ENCODE results near the gene GINM1. TPM values are rescaled to one million over a fixed set of nuclear protein-coding genes. Genes with fewer than 3 reads are reported as not detected.
A peak's percentile ranks its signal among the peaks of the same experiment; 100 is the strongest.

Gene GINM1, protein sequence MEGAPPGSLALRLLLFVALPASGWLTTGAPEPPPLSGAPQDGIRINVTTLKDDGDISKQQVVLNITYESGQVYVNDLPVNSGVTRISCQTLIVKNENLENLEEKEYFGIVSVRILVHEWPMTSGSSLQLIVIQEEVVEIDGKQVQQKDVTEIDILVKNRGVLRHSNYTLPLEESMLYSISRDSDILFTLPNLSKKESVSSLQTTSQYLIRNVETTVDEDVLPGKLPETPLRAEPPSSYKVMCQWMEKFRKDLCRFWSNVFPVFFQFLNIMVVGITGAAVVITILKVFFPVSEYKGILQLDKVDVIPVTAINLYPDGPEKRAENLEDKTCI
- total RNA-seq: 10 to 100 TPM; 46.0 to 59.4 TPM
- long read RNA-seq, transcript GINM1-201 (8 exons, 2,024 nt): major isoform, 78 of 87 reads
- long read RNA-seq, partial matches to known transcripts: 2 of 87 reads
- long read RNA-seq, other reads (novel, unspliced or antisense): 7 of 87 reads

- DNase-seq: peak; percentile 92
- intact Hi-C loops (cut with DNase I): loop anchor here in 1 of 2 donors (1.0 kb wide), 1 partner anchor 18 kb away; no protein-coding TSS in a partner anchor
- ATAC-seq: peak; percentile 96 to 97
Measured at GRCh38 chr6:149565527-149566409, at the start of gene GINM1. Gene GINM1 (plus strand): TSS chr6:149566375. CDS start chr6:149566415, 40 bp downstream.

DNA sequence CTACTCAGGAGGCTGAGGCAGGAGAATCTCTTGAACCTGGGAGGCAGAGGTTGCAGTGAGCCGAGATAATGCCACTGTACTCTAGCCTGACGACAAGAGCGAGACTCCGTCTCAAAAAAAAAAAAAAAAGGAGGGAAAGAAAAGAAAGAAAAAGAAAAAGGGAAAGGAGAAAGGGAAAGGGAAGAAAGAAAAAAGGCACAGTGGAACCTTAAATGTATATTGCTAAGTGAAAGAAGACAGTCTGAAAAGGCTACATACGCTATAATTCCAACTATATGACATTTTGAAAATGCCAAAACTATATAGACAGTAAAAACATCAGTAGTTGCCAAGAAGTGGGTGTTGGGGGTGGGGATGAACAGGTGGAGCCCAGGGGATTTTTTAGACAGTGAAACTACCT, 36.5 kb upstream of the GINM1 start:
- ATAC-seq (no peak), DNase-seq (no peak)
- intact Hi-C loops (cut with DNase I): no loop called here

DNA sequence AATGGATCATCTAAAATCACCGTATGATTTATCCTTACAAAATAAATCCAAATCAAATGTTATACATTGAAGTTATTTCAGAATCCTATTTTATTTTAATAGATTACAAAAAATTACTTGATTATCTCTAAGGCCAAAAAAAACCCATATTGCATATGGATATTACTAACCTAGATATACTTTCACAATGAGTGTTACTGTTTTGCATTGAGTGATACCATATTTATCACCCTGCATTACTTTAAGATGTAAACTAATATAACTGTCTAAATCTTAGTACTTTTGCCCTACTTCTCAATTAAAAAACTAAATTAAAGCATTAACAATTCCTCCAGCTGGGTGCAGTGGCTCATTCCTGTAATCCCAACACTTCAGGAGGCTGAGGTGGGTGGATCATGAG, 31.4 kb upstream of the GINM1 start:
- no peak for ATAC-seq
- DNase-seq: no peak
- intact Hi-C loops (cut with DNase I): no loop called here

DNA sequence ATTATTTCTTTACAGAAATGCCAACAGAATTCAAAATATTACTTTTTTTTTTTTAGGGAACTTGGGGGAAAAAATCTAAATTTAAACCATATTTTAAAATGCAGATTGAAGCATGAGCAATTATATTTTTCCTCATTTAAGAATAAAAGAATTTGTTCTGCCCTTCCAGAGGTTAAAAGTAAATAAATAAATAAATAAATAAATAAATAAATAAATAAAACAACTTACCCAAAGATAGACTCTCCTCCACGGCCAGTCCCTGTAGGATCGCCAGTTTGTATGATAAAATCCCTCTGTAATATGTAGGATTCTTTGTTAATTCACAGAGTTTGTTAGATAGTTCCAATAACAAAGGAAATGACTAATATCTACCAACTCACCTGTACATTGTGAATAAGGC, 25.0 kb upstream of the GINM1 start:
- DNase-seq (no peak), ATAC-seq (no peak)
- intact Hi-C loops (cut with DNase I): no loop called here

GRCh38 chr6:149544646-149545257, 21.4 kb upstream of the GINM1 start:
- ATAC-seq (peak in 1 of 2 donors; percentile 2), DNase-seq (no peak)
- intact Hi-C loops (cut with DNase I): no loop called here

DNA sequence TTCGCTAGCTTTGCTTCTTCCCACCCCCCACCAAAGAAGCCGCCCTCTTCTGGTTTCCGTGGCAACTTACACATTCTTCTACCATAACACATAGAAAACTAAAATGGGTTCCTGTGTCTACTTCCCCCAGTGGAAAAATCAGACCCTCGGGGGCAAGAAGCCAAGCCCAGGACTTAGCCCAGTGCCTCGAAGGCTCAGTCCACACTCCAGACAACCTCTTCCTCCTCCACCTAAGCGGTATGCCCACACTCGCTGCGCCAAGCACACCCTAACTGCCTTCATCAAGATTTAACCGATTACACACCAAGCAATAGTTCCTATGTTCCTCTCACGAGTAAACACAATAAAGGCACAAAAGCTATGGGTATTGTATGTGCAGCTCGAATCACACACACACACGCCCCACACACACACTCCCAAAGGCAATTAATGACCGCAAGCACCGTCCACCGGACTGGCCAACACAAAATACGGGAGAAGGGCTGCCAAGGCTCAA, 20.9 kb upstream of the GINM1 start:
- intact Hi-C loops (cut with DNase I): no loop called here
- DNase-seq (peak; percentile 53), ATAC-seq (peak; percentile 25 to 60)

DNA sequence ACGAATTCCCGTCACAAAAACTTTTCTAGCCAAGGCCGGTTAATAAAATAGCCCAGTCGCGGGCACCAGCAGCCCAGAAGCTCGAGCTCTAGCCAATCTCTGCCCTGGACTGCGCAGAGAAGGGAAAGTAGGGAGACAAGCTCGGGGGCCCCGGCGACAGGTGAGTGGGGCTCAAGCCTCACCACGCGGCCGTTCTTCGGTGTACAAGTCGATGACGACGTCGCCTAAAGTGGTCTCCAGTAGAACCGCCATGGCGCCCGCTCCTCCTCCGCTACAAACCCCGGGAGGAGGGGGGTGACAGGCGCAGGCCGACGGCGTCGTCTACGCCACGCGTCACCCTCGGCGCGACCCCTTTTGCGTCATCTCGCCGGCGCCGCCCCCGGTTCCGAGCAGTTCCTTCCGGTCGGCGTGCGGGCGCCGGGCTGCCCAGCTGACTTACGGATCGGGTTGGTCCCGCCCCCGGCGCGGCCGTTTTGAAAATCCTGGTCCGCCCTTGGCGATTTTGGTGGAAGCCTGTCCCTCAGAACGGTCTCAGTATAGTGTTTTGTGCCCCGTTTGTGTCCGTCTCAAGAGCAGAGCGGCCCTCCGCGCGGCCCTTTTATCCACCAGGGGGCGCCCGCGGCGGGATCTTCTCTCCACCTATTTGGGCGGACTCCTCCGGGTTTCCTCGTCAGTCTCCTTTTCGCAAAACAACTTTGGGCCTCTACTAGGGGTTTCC, 20.3 kb upstream of the GINM1 start, which contains the start of gene PPIL4:
Gene PPIL4 (minus strand): TSS at position 290 of the 718 bp plus-strand sequence. CDS start 38 bp downstream, at position 252.
- intact Hi-C loops (cut with DNase I): no loop called here
- ATAC-seq (peak; percentile 98 to 99), DNase-seq (peak; percentile 98)

DNA sequence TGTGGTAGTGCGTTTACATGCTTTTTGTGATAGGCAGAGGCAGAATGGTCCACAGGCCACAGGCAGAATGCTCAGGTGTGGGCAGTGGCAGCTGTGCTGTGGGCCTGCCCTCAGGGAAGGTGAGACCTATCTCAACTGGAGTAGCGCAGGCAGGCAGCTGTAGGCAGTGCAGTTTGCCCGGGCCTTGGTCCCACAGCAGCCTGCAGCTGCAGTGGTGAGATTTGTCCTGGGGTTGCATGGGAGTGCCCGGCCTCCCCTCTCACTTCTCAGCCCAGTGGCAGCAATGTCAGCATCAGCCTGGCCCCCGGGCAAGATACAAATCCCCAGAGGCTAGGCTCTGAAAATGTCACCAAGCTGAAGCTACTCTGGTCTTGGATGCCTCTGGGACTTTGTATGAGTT, 14.3 kb upstream of the GINM1 start:
- ATAC-seq (no peak), DNase-seq (no peak)
- intact Hi-C loops (cut with DNase I): no loop called here

DNA sequence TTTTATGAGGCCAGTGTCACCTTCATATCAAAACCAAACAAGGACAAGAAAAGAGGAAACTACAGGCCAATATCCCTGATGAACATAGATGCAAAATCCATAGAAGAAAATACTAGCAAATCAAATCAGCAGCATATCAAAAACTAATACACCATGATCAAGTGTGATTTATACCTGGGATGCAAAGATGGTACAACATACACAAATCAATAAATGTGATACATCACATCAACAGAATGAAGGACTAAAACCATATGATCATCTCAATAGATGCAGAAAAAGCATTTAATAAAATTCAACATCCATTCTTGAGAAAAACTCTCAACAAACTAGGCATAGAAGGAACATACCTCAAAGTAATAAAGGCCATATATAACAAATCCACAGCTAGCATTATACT, 8.1 kb upstream of the GINM1 start:
- DNase-seq (no peak), ATAC-seq (no peak)
- intact Hi-C loops (cut with DNase I): no loop called here

DNA sequence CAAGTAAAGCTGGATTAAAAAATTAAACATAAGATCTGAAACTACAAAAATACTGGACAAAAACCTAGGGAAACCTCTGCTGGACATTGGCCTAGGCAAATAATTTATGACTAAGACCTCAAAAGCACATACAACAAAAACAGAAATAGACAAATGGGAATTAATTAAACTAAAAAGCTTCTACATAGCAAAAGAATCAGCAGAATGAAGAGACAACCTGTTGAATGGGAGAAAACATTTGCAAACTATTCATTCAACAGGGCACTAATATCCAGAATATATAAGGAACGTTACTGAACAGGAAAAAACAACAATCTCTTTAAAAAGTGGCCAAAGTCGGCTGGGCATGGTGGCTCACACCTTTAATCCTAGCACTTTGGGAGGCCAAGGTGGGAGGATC, 6.8 kb upstream of the GINM1 start:
- no peak for DNase-seq
- no peak for ATAC-seq
- intact Hi-C loops (cut with DNase I): no loop called here

DNA sequence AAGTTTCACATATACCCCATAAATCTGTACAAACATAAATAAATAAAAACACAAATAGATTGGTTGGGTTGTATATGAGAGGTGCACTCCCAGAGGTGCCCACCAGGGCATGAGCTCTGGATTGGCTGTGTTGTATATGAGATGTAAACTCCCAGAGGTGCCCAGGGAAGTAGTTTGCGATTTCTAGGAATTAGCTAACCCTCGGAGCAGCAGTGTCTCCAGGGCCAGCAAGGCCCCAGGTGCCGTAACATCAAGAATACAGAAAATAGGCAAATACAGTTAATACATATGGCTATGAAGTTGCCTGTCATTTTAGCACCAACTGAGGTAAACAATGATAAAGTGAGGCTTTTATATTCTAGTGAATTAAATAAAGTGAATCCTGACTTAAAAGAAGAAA, 5.4 kb upstream of the GINM1 start:
- intact Hi-C loops (cut with DNase I): no loop called here
- ATAC-seq: no peak
- no peak for DNase-seq

DNA sequence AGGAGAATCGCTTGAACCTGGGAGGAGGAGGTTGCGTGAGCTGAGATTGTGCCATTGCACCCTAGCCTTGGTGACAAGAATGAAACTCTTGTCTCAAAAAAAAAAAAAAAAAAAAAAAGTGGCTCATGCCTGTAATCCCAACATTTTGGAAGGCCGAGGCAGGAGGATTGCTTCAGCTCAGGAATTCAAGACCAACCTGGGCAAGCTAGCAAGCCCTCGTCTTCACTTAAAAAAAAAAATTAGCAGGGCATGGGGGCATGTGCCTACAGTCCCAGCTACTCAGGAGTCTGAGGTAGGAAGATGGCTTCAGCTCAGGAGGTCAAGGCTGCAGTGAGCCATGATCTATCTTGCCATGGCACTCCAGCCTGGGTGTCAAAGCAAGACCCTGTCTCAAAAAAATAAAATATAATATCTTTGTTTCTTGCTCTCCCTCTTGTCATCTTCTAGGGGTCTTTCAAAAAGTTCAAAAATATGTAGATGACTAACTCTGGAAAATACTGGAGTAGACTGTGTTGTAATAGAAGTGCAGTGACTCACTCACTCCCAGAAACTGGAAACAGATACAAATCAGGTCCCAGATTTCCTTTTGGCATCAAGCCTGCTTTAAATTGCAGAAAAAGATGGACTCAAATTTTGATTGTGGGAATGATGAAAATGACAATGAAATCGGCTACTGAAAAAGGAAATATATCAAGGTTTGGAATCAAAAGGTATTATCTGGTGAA, 2.8 kb upstream of the GINM1 start:
- DNase-seq (no peak), ATAC-seq (no peak)
- intact Hi-C loops (cut with DNase I): no loop called here

DNA sequence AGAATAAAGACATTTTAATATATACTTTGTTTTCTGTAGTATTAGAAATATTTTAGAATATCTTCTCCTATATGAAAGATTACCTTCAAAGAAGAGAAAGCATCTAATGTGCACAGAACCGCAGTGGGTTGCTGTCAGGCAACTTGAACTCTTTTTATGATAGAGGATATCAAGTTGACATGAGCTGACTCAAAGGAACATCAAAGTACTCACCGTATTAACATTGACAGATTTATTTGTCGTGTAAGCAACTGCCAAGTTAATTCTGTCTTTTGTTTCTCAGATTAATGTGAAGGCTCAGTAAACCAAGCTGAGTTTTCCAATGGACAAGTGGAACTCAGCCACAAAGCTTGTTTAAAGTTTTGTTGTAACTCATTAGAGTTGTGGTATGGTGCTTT, 2.2 kb upstream of the GINM1 start:
- no peak for ATAC-seq
- no peak for DNase-seq
- intact Hi-C loops (cut with DNase I): no loop called here

GRCh38 chr6:149566410-149567193, 427 bp downstream of the GINM1 start:
- peak; percentile 50 to 59 for ATAC-seq
- peak; percentile 53 for DNase-seq
- intact Hi-C loops (cut with DNase I): loop anchor here in 1 of 2 donors (1.0 kb wide), 1 partner anchor 19 kb away; no protein-coding TSS in a partner anchor

DNA sequence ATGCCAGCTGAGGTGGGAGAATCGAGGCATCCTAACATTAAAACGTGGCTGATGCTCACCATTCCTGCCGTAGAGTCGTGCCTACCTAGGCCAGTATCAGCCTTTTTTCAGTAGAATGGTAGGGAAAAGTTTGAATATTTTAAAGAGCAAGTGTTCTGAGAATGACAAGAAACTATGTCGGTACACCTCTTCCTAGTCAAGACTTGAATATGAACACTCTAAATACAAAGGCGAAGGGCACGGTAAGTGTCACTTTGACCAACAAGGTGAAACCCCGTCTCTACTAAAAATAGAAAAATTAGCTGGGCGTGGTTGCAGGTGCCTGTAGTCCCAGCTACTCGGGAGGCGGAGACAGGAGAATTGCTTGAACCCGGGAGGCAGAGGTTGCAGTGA, 1.0 kb downstream of the GINM1 start:
- intact Hi-C loops (cut with DNase I): no loop called here
- no peak for DNase-seq
- ATAC-seq: no peak

DNA sequence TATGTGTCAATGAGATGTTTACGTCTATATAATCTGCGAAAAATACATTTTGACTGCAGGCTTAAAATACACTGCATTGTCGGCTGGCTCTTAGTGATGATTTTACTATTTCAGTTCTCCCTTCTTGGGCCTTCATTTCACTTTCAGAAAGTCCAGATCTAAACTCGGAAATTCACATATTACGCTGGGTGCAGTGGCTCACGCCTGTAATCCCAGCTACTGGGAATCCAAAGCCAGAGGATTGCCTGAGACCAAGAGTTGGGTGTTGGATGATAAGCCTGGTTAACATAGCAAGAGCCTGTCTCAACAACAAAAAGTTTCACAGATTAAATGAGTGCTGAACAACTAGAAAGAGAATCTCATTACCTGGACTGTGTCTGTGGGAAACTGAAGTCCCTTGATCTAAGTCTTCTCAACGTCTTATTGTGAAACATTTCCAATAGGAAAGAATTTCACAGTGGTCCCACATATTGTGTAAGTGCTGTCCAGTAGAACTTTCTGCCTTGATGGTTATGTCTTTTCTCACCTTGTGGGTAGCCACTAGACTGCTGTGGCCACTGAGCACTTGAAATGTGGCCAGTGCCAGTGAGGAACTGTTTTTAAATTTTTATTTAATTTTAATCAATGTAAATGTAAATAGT, 1.9 kb downstream of the GINM1 start:
- DNase-seq: no peak
- intact Hi-C loops (cut with DNase I): no loop called here

DNA sequence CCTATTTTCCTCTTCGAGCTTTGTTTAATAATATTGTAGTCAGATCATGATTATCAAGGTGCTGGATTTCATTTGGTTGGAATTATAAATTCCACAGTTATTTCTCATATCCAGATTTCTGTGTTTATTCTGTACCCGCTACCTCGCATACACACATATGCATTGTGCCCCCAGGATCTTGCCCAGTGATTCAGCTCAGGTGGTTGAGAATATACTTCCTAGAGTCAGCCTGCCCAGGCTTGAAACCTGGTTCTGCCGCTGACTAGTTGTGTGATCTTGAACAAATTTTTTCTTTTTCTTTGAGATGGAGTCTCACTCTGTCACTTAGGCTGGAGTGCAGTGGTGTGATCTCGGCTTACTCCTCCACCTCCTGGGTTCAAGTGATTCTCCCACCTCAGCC, 14.7 kb downstream of the GINM1 start:
- no peak for ATAC-seq
- intact Hi-C loops (cut with DNase I): no loop called here
- no peak for DNase-seq

More for the DNA sequence above, 1.9 kb downstream of the GINM1 start:
- ATAC-seq: no peak
